RPMI8226 (cell line): ENCODE data around the gene CES3.
A peak's percentile ranks its signal among the peaks of the same experiment; 100 is the strongest.

Experiments
- DNase-seq: peaks from one replicate; pipeline ENCODE4 v3.0.0-alpha.2; 2015

CES3 gene

DNA sequence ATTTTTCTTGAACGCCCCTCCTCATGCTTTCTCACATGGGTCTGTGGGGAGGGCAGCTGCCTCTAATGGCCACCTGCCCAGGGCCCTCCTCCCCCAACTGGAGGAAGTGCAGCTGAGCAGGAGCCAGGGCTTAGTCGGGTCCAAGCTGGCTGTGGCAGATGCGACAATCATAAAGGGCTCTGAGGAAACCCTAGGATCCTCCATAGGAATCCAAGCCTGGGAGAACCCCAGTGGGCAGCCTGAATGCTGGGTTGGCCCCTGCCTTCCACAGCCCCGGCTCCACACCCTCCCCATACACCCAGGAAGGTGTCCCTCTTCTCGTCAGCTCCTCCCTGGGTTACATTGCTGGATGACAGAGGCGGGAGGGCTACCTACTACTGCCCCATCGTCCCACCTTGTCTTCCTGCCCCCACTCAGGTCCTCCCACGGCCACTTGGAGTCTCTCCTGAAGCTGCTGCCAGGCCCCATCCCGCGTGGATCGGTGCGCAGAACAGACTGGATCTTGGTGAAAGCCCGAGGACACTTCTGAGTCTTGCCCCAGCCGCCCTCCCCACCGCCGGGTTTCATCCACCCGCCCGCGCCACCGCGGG is 52.3 kb downstream of the CES3 start:
- DNase-seq = no peak

DNA sequence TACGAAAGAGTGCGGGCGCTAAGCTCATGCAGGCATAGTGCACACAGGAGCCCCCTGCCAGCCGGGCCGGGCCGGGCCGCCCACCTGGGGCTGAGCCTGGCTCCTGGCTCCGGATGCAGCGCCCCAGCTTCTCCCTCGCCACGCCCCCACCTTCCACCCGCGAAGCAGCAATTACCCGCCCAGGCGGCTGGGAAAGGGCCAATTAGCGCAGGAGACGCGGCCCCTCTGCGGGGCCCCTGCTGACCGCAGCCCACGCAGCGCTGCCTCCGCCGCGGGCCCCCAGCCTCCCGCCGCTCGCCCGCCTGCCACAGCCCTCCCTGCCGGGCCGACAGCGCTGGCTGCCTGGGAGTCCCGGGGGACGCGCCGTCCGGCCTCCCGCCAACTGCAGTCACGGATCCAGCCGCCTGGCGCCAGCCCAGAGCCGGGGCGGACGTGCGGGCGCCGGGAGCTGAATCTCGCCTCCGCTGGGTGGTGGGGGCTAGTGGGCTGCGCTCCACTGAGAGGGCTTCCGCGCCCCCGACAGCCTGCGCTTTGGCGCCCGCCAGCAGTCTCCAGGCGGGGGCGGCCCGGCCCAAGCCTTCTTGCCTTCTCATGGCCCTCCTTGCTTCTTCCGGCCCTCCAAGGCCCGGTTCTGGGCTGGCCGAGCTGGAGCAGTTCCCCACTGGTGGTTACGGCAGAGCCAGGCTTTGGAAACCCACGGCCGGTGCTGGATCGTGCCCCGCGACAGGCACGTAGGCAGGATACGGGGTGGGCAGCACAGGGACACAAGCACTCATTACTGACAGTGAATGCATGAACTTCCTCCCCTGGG is 53.0 kb downstream of the CES3 start:
- peak; percentile 74 for DNase-seq

DNA sequence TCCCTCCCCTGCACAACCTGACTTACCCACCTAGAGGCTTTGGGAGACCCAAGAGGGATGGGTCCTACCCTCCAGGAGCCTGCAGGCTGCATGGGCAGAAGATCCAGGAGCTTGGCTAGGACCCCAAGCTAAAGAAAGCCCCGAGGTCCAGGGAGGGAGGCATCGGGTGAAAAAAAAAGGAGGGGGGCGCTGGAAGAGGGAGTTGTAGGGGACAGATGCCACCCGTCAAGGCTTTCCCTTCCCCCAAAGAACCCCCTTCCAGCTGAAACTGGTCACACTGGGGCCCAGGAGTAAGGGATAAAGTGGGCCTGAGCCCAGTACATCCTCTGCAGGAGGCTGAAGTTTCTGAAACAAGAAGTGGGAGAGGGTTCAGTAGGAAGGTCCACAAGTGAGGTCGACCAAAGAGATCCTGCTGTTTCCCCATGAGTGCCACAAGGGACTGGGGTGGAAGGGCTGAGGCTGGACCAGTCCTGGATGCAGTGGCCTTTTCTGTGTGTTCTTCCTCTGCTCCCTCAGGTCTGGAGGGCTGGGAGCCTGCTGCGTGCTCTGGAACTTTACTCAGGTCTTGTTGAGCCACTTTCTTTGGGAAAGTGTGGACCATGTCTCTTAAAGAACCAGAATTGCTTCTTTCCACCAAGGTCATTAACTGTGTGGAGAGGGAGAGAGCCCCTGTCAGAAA is 53.7 kb downstream of the CES3 start:
- DNase-seq = no peak

DNA sequence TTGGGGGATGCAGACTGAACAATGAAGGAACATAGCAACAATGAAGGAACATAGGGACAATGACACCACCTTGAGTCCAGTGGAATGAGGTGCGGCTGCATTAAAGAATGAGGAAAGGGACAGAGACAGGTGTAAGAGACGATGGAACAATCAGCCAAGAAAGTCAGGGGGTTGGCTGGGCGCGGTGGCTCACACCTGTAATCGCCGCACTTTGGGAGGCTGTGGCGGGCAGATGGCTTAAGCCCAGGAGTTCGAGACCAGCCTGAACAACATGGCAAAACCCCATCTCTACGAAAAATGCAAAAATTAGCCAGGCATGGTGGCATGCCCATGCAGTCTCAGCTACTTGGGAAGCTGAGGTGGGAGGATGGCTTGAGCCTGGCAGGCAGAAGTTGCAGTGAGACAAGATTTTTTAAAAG is 54.3 kb downstream of the CES3 start:
- no peak for DNase-seq

DNA sequence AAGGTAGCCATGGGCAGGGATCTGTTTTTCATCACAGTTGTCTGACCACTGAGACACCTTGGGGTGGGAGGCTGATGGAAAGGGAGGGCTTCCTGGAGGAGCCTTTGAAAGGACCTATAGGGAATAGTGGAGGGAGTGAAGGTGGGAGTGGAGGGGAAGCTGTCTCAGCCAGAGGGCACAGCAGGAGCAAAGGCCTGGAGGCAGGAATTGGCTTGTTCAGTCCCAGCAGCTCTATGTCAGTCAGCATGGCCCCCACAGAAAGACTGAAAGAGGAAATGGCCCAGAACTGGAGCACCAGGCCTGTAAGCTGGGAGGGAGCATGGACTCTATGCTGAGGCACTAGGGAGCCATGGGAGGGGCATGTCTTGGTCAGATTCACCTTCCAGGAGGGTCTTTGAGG is 55.1 kb downstream of the CES3 start:
- DNase-seq = no peak

DNA sequence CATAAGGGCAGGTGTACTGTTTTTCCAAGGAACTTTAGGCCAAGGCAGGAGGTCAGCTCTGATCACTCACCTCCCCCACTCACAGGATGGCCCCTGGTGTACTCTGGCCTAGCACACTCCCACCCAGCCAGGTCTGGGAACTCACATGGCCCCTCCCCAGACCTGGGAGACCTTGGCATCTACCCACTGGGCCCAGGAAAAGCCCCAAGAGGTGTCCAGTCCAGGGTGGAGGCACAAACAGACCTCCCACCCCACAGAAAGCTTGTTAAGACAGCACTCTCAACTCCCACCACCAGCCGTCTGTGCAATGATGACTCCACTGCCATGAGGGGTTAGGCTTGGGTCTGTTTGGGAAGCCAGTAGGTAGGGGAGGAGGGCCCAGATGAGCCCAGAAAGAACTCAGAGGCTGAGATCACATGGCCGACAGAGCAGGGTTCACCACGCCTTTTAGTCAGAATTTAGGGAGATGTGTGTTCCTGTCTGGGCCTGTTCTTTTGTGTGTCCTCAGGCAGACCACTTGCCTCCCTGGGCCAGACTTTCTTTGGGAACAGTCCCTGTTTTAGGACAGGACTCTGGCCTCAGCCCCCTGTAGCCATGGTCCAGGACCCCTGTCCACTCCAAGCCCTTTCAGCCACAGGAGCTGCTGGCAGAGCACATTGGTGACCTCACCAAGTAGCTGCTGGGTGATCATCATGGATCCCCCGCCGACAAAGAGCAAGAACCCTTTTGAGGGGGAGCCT is 55.8 kb downstream of the CES3 start:
- DNase-seq = no peak

DNA sequence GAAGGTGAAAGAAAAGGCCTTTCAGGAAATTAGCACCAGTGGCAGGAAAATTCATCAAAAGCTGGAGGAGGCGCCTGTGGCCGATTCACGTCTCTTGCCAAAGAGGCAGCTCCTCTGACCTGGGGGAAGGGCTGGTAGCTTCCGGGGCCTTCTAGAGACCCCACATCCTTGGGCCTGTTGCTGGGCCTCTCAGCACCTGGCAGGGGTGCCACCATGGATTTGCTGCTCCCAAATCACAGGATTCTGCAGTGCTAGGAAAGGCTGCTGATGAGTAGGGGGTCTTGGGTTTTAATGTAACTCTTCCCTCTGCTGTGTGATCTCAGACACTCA is 56.3 kb downstream of the CES3 start:
- DNase-seq = no peak

DNA sequence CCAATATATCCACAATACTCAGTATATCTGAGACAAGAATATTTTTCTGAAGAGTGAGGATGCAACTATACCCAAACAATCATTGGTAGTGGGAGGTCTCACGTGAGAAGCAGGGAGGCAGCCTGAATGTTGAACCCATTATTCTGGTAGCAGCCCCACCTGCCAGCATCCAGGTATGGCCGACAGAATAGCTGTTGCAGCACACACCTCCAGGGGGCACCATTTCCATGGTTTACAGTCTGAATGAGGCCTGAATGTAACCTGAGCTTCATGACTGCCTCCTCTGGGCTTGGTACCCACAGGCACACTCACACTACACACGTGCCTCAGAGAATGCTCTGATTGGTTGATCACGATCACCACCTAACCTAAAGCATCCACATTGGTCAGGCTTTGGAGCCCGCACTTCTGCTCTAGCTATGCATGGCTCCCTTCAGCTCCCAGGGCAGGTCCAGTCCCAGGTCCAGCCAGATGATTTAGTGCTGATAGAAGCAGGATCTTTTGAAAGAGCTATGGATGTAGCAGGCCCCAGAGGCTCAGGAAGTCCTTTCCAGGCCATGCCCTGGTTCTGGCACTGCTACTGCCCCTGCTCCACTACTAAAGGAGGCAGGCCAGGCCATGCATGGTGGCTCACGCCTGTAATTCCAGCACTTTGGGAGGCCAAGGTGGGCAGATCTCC is 56.9 kb downstream of the CES3 start:
- DNase-seq = peak; percentile 94

DNA sequence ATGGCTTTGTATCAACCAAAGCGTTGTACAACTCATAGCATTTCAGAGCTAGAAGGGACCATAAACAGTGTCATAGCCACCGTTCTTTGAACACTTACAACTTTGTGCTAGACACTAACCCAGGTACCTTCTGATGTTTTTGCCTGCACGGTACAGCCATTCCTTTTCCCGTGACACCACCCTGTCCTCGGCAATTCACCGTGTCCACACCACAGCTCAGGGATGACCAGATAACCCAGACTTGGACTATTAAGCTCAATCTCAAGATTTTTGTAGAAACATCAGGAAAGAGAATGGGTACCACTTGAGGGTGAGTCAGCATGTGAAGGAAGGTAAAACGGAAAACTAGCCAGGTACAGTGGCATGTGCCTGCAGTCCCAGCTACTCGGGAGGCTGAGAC is 58.1 kb downstream of the CES3 start:
- DNase-seq = no peak

DNA sequence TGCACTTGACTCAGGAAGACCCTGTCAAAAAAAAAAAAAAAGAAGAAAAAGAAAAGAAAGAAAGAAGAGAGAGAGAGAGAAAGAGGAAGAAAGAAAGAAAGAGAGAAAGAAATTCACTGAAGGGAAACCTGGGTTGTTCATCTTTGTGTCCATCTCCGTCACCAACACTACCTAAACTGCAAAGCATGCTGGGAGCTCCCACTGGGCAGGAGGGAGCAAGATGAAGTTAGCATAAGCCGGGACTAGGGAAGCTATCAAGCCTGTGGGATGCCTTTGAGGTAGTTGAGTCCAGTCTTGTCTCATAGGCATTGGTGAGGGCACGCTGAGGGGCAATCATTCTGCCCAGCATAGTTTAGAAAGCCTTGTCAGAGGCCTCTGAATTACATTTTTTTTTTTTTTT is 60.3 kb downstream of the CES3 start:
- DNase-seq = no peak

DNA sequence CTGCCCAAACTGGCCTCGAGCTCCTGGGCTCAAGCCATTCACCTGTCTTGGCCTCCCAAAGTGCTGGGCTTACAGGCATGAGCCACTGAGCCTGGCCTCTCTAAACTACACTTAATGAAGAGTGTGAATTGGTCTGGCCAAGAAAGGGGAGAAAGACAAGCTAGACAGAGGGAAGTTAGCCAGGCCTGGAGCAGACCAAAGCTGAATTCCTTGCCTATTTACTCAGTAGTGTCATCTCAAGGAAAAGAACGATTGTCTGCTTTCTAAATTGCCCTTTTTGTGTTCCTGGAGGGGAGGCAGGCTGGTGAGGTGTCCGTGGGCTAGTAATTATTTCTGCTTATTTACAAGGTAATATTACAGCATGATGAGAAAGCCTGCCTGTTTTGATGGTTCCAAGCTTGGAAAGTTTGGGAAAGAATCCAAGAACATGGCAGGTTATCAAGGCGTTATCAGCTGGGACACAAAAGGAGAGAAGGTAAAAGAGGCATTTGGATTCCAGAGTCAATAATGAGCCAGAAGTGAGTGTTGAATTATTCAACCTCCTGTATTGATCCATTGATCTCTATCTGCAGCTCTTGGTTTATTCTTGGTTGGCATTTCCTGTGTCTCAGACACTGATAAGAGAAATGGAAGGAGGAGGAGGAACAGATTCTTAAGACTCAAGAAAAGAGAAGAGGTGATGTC is 61.6 kb downstream of the CES3 start:
- no peak for DNase-seq

DNA sequence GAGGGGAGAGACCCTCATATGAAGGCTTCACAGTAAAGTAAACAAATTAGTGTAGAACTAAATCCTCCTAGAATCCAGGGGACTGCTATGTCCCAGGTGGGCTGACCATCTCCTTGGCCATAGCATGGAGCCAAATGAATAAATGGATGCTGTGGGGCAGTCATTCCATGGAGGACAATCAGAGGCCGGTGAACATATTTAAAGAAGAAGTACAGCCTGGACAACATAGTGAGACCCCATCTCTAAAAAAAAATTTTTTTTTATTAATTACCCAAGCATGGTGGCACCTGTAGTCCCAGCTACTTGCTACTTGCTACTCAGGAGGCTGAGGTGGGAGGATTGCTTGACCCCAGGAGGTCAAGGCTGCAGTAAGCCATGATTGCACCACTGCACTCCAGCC is 62.6 kb downstream of the CES3 start:
- no peak for DNase-seq
